Endodermal cell (in vitro differentiated cells): ENCODE measurements around the gene OR51S1. TPM values are rescaled to one million over a fixed set of nuclear protein-coding genes. Genes with fewer than 3 reads are reported as not detected.

Source experiments
- DNase-seq: peaks from one replicate; pipeline ENCODE4 v3.0.0-alpha.2; 2017
- H3K27ac ChIP-seq: 2 replicates; pipeline ENCODE4 v1.5.1; 2013; ENCODE audit warnings: mild to moderate bottlenecking, low read depth, low read length, moderate library complexity
- H3K27me3 ChIP-seq: 2 replicates; pipeline ENCODE4 v1.6.1; 2013; ENCODE audit warnings: mild to moderate bottlenecking, low read length, moderate library complexity; ENCODE audit not compliant: insufficient read depth, control insufficient read depth, poor library complexity, severe bottlenecking
- H3K36me3 ChIP-seq: 2 replicates; pipeline ENCODE4 v1.7.0; 2013; ENCODE audit warnings: mild to moderate bottlenecking, low read length, moderate library complexity; ENCODE audit not compliant: control insufficient read depth, insufficient read depth
- H3K4me1 ChIP-seq: one replicate; pipeline ENCODE4 v1.7.0; 2013; ENCODE audit warnings: low read length; ENCODE audit not compliant: control insufficient read depth, insufficient read depth
- H3K4me3 ChIP-seq: 2 replicates; pipeline ENCODE4 v1.5.1; 2013; ENCODE audit warnings: mild to moderate bottlenecking, low read length, moderate library complexity
- H3K9ac ChIP-seq: 2 replicates; pipeline ENCODE4 v1.6.1; 2013; ENCODE audit warnings: mild to moderate bottlenecking, low read length, moderate library complexity; ENCODE audit not compliant: poor library complexity, severe bottlenecking; ENCODE audit errors: extremely low read depth
- H3K9me3 ChIP-seq: 2 replicates; pipeline ENCODE4 v1.6.1; 2013; ENCODE audit warnings: mild to moderate bottlenecking, low read length, moderate library complexity; ENCODE audit not compliant: control insufficient read depth
- H3K27ac Mint-ChIP-seq: 2 replicates; pipeline ENCODE4 v1.8.0; 2020; ENCODE audit warnings: mixed read lengths
- H3K27me3 Mint-ChIP-seq: 2 replicates; pipeline ENCODE4 v1.8.0; 2021; ENCODE audit warnings: mild to moderate bottlenecking, mixed read lengths; ENCODE audit not compliant: insufficient read depth
- H3K36me3 Mint-ChIP-seq: 2 replicates; pipeline ENCODE4 v1.8.0; 2020; ENCODE audit warnings: low read depth, mixed read lengths
- H3K4me1 Mint-ChIP-seq: 2 replicates; pipeline ENCODE4 v1.8.0; 2020; ENCODE audit warnings: mixed read lengths
- H3K4me3 Mint-ChIP-seq: 2 replicates; pipeline ENCODE4 v1.8.0; 2020; ENCODE audit warnings: mild to moderate bottlenecking, moderate library complexity, mixed read lengths
- H3K9me3 Mint-ChIP-seq: 2 replicates; pipeline ENCODE4 v1.8.0; 2020; ENCODE audit warnings: mild to moderate bottlenecking, mixed read lengths
- WGBS, 2 experiments: methylation state at CpG; one replicate each; pipeline versions ENCODE4 v1.1.5 to v1.1.7; 2013; ENCODE audit warnings: missing lambda C conversion rate in 2 of 2, mixed read lengths in 1 of 2; ENCODE audit not compliant: insufficient coverage in 1 of 2, insufficient read length in 1 of 2; 5-methylcytosine and 5-hydroxymethylcytosine counted together
- total RNA-seq, 2 donors: library from RNA; stranded (reverse); fragmentation: NEBNext Ultra II Directional in 1 of 2; extraction: Animal tissue kit (Norgen Biotek cat#: 25700) in 1 of 2; gene quantifications; 2 replicates in 1 of 2; 3 replicates in 1 of 2; pipeline ENCODE4 v1.2.1, GENCODE V29; 2021
- TF ChIP-seq, protein P1 (sequence below): fragments of 200-600 bp; sonication (generic); conservative IDR thresholded peaks from 2 replicates; pipeline ENCODE4 v1.5.0; 2021; ENCODE audit warnings: antibody characterized with exemption, mild to moderate bottlenecking

The OR51S1 gene
- total RNA-seq, 2 donors from 2014 or later = not detected

DNA sequence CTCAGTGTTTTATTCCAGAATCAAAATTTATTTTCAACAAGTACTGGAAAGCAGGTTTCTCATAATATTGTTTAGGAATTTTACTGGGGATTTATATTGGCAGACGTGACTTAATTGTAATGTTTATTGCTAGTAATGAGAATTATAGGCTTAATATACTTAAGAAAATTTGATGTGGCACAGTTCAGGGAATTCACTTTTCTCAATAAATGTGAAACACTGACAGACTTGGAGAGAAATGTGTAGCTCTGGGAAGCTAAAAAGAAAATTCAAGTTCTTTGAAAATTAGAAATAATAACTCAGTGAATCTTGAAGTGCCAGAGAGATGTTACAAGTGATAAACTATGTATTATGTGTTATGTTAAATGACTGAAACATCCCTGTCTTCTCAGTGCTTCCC lies 28.0 kb downstream of the OR51S1 start, which contains the start of gene OR51F2:
TSS of gene OR51F2 (plus strand) at position 301 of the 400 bp plus-strand sequence. CDS start 101 bp downstream, outside the sequence.
- no peaks in the 10 kb centered on the region for H3K4me1 Mint-ChIP-seq
- no peak within 1 kb of the TSS for H3K4me3 ChIP-seq
- H3K27ac Mint-ChIP-seq = no peak within 1 kb of the TSS
- H3K36me3 ChIP-seq = no peaks in the 10 kb centered on the region
- DNase-seq = no peak
- H3K27ac ChIP-seq = no peak within 1 kb of the TSS
- no peaks in the 10 kb centered on the region for H3K27me3 Mint-ChIP-seq
- TF ChIP-seq, protein P1, sequence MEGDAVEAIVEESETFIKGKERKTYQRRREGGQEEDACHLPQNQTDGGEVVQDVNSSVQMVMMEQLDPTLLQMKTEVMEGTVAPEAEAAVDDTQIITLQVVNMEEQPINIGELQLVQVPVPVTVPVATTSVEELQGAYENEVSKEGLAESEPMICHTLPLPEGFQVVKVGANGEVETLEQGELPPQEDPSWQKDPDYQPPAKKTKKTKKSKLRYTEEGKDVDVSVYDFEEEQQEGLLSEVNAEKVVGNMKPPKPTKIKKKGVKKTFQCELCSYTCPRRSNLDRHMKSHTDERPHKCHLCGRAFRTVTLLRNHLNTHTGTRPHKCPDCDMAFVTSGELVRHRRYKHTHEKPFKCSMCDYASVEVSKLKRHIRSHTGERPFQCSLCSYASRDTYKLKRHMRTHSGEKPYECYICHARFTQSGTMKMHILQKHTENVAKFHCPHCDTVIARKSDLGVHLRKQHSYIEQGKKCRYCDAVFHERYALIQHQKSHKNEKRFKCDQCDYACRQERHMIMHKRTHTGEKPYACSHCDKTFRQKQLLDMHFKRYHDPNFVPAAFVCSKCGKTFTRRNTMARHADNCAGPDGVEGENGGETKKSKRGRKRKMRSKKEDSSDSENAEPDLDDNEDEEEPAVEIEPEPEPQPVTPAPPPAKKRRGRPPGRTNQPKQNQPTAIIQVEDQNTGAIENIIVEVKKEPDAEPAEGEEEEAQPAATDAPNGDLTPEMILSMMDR = no peak
- no peaks in the 10 kb centered on the region for H3K9me3 Mint-ChIP-seq
- 60 to 92% methylated on average over 1 of the region's 1 CpG for WGBS, 2 experiments
- H3K27me3 ChIP-seq = no peaks in the 10 kb centered on the region
- no peak within 1 kb of the TSS for H3K4me3 Mint-ChIP-seq
- no peaks in the 10 kb centered on the region for H3K9me3 ChIP-seq
- H3K36me3 Mint-ChIP-seq = no peaks in the 10 kb centered on the region
- no peak within 1 kb of the TSS for H3K9ac ChIP-seq
- H3K4me1 ChIP-seq = no peaks in the 10 kb centered on the region

DNA sequence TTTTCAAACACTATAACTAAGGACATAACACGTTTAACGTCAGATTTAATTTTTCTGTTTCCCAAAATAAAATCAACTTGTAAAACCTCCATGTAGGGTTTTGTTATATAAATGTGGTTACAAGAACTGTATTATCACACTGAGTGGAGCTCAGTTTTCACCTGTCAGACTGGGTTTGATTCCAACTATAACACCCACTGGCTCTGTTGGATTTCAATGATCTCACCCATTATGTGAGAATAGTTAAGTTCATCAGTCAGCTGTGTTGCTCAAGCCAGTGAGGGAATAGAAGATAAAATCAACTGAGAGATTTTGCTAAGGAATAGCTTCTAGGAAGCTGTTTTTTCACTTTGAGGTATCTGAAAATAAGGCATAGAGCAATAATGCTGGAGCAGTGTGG lies 39.8 kb downstream of the OR51S1 start:
- H3K36me3 Mint-ChIP-seq = no peaks in the 10 kb centered on the region
- H3K27ac ChIP-seq = no peak overlapping the region
- no peaks in the 10 kb centered on the region for H3K4me1 ChIP-seq
- H3K4me1 Mint-ChIP-seq = no peaks in the 10 kb centered on the region
- H3K9ac ChIP-seq = no peak overlapping the region
- H3K27ac Mint-ChIP-seq = no peak overlapping the region
- DNase-seq = no peak
- H3K36me3 ChIP-seq = no peaks in the 10 kb centered on the region
- 94% methylated on average over 2 of the region's 2 CpGs; no CpG with 5 or more reads in 1 of the 2 experiments for WGBS, 2 experiments
- no peaks in the 10 kb centered on the region for H3K9me3 Mint-ChIP-seq
- no peaks in the 10 kb centered on the region for H3K9me3 ChIP-seq
- no peak overlapping the region for H3K4me3 ChIP-seq
- TF ChIP-seq, protein P1 = no peak
- H3K27me3 Mint-ChIP-seq = no peaks in the 10 kb centered on the region
- no peaks in the 10 kb centered on the region for H3K27me3 ChIP-seq
- no peak overlapping the region for H3K4me3 Mint-ChIP-seq

DNA sequence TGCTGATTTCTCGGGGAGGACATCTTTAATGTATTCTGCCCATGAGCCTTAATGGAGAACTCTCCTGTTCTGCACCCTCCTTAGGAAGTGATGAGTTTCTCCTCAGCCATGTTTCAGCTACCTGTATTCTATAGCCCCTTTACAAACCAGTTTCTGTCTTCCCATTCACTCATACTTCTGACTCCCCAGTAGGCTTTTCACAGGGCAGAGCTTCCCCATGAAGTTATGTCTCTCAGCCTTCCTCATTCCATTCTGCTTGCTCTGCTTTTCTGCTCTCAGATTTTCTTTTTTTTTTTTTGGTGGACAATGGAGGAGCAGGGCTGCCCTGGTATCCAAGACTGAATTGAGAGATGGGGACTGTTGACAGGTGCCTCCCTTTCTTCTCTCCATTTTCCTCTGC lies 40.5 kb downstream of the OR51S1 start:
- no peak for DNase-seq
- Histone ChIP-seq H3K9me3 (no peaks in the 10 kb centered on the region), H3K27ac (no peak overlapping the region), H3K4me3 (no peak overlapping the region), H3K4me1 (no peaks in the 10 kb centered on the region), H3K36me3 (no peaks in the 10 kb centered on the region), H3K9ac (no peak overlapping the region), H3K27me3 (no peaks in the 10 kb centered on the region)
- TF ChIP-seq, protein P1 = no peak
- Mint-ChIP-seq H3K27ac (no peak overlapping the region), H3K4me1 (no peaks in the 10 kb centered on the region), H3K36me3 (no peaks in the 10 kb centered on the region), H3K4me3 (no peak overlapping the region), H3K9me3 (no peaks in the 10 kb centered on the region), H3K27me3 (no peaks in the 10 kb centered on the region)
- WGBS, 2 experiments = 100% methylated on average over 1 of the region's 1 CpG
